Gastrocnemius medialis (tissue), 4 donors: ENCODE results near the gene FGF14. TPM values are rescaled to one million over a fixed set of nuclear protein-coding genes. Genes with fewer than 3 reads are reported as not detected.

Source experiments
- ATAC-seq, 2 donors: fragments of 150-250 bp; one replicate each; pipeline ENCODE4 v1.9.1; 2016
- DNase-seq, 2 donors: peaks; one replicate each; pipeline ENCODE4 v3.0.0-alpha.2; 2019
- H3K27ac ChIP-seq, 4 donors: fragments of 200-600 bp; sonication (generic); 1 replicate in 1 of 4; 2 replicates in 3 of 4; pipeline ENCODE4 v1.5.1; 2016 to 2018; ENCODE audit warnings: mild to moderate bottlenecking in 2 of 4, moderate library complexity in 1 of 4
- H3K27me3 ChIP-seq, 3 donors: fragments of 200-600 bp; sonication (generic) in 2 of 3; 1 replicate in 1 of 3; 2 replicates in 2 of 3; pipeline versions ENCODE4 v1.5.1 to v1.6.0; 2016 to 2019; ENCODE audit warnings: mild to moderate bottlenecking in 1 of 3, moderate library complexity in 1 of 3
- H3K36me3 ChIP-seq, 2 donors: fragments of 200-600 bp; sonication (generic) in 1 of 2; one replicate each; pipeline ENCODE4 v1.5.1; 2017 to 2018
- H3K4me1 ChIP-seq, 2 donors: fragments of 200-600 bp; sonication (generic) in 1 of 2; one replicate each; pipeline ENCODE4 v1.5.1; 2016 to 2017; ENCODE audit warnings: mild to moderate bottlenecking in 2 of 2
- H3K4me3 ChIP-seq, 4 donors: fragments of 200-600 bp; sonication (generic) in 3 of 4; 1 replicate in 1 of 4; 2 replicates in 3 of 4; pipeline ENCODE4 v1.5.1; 2016 to 2019; ENCODE audit warnings: mild to moderate bottlenecking in 2 of 4
- H3K9me3 ChIP-seq, 3 donors: fragments of 200-600 bp; sonication (generic) in 2 of 3; 1 replicate in 1 of 3; 2 replicates in 2 of 3; pipeline ENCODE4 v1.5.1; 2016 to 2019
- CTCF ChIP-seq, 5 experiments: fragments of 450-650 bp in 3 of 5; fragments of 200-600 bp in 2 of 5; sonication (generic) in 2 of 5; IDR thresholded peaks in 4 of 5; conservative IDR thresholded peaks in 1 of 5; 1 replicate in 4 of 5; 2 replicates in 1 of 5; pipeline ENCODE4 v1.5.1; 2016 to 2019; ENCODE audit warnings: antibody characterized with exemption in 5 of 5, mild to moderate bottlenecking in 3 of 5, moderate library complexity in 3 of 5
- POLR2A ChIP-seq, 2 donors: fragments of 450-650 bp; IDR thresholded peaks; one replicate each; pipeline ENCODE4 v1.6.1; 2017; ENCODE audit warnings: antibody characterized with exemption in 2 of 2, mild to moderate bottlenecking in 2 of 2, moderate library complexity in 2 of 2
- in situ Hi-C, 4 donors: fragments of 200-750 bp; cut with MboI; loops; one replicate each; pipeline versions ENCODE4 v1.15.0 to v1.8.0; 2017; ENCODE audit warnings: low sequenced_read_pairs in 4 of 4
- intact Hi-C: fragments of 100-400 bp; cut with DNase I; formaldehyde crosslinking; loops from one replicate; pipeline ENCODE4 v1.15.1; 2023; ENCODE audit warnings: low total_unique reads
- total RNA-seq, 4 donors: library from RNA; depleted of rRNA; stranded (reverse); fragments of >200 nt; gene quantifications; one replicate each; pipeline versions ENCODE4 v1.1.0 to v1.2.3, GENCODE V29; 2016

The FGF14 gene
- total RNA-seq, 4 donors from 2014 or later: 0.02 TPM; not detected in 3

GRCh38 chr13:101706651-101707050 is 695.2 kb downstream of the FGF14 start:
- DNase-seq: peak in 1 of 2 donors; percentile 23
- ATAC-seq: peak in 1 of 2 donors; percentile 41

GRCh38 chr13:101703838-101704237 is 698.0 kb downstream of the FGF14 start:
- Histone ChIP-seq H3K36me3 (no peaks in the 10 kb centered on the region), H3K27ac (no peak overlapping the region), H3K4me1 (no peaks in the 10 kb centered on the region), H3K27me3 (no peaks in the 10 kb centered on the region), H3K9me3 (no peaks in the 10 kb centered on the region), H3K4me3 (no peak overlapping the region)
- ATAC-seq: no peak
- DNase-seq: no peak
- in situ Hi-C loops (no loop called here), intact Hi-C loops (no loop called here)
- no peak for TF ChIP-seq CTCF (IDR thresholded peaks at IDR 0.05 in 4 of 5, conservative IDR thresholded peaks at IDR 0.05 in 1 of 5)
- TF ChIP-seq POLR2A (IDR thresholded peaks at IDR 0.05): no peak

More at GRCh38 chr13:101706651-101707050, 695.2 kb downstream of the FGF14 start:
- no peak overlapping the region for H3K4me3 ChIP-seq
- H3K27ac ChIP-seq: no peak overlapping the region
- intact Hi-C loops: no loop called here
- no peaks in the 10 kb centered on the region for H3K36me3 ChIP-seq
- no peaks in the 10 kb centered on the region for H3K9me3 ChIP-seq
- in situ Hi-C loops: no loop called here
- H3K4me1 ChIP-seq: no peaks in the 10 kb centered on the region
- TF ChIP-seq POLR2A (IDR thresholded peaks at IDR 0.05) (no peak), CTCF (IDR thresholded peaks at IDR 0.05 in 4 of 5, conservative IDR thresholded peaks at IDR 0.05 in 1 of 5) (no peak)
- H3K27me3 ChIP-seq: no peaks in the 10 kb centered on the region

GRCh38 chr13:101703081-101703480 is 698.8 kb downstream of the FGF14 start:
- in situ Hi-C loops: no loop called here
- H3K4me1 ChIP-seq: no peaks in the 10 kb centered on the region
- no peaks in the 10 kb centered on the region for H3K9me3 ChIP-seq
- no peaks in the 10 kb centered on the region for H3K27me3 ChIP-seq
- DNase-seq (no peak), ATAC-seq (no peak)
- H3K27ac ChIP-seq: no peak overlapping the region
- H3K4me3 ChIP-seq: no peak overlapping the region
- no peaks in the 10 kb centered on the region for H3K36me3 ChIP-seq
- intact Hi-C loops: no loop called here
- TF ChIP-seq CTCF (IDR thresholded peaks at IDR 0.05 in 4 of 5, conservative IDR thresholded peaks at IDR 0.05 in 1 of 5): no peak
- TF ChIP-seq POLR2A (IDR thresholded peaks at IDR 0.05): no peak

- no peaks in the 10 kb centered on the region for H3K27me3 ChIP-seq
- H3K4me3 ChIP-seq: no peak overlapping the region
- peak overlapping the region in 3 of 4 donors; percentile 47 to 63 (median 56) for H3K27ac ChIP-seq
- H3K4me1 ChIP-seq: no peaks in the 10 kb centered on the region
- in situ Hi-C loops (no loop called here), intact Hi-C loops (no loop called here)
- ATAC-seq: peak; percentile 72 to 75
- TF ChIP-seq POLR2A (IDR thresholded peaks at IDR 0.05) (no peak), CTCF (IDR thresholded peaks at IDR 0.05 in 4 of 5, conservative IDR thresholded peaks at IDR 0.05 in 1 of 5) (no peak)
- DNase-seq: peak in 1 of 2 donors; percentile 24
- no peaks in the 10 kb centered on the region for H3K9me3 ChIP-seq
- H3K36me3 ChIP-seq: no peaks in the 10 kb centered on the region
Measured at GRCh38 chr13:101700598-101700997, 701.2 kb downstream of the FGF14 start.

- no peak for DNase-seq
- H3K4me3 ChIP-seq: no peak overlapping the region
- H3K4me1 ChIP-seq: no peaks in the 10 kb centered on the region
- in situ Hi-C loops: no loop called here
- H3K9me3 ChIP-seq: no peaks in the 10 kb centered on the region
- intact Hi-C loops: loop anchor here (10.0 kb wide), 1 partner anchor 174 kb away; no protein-coding TSS in a partner anchor
- no peak for ATAC-seq
- H3K36me3 ChIP-seq: no peaks in the 10 kb centered on the region
- no peaks in the 10 kb centered on the region for H3K27me3 ChIP-seq
- TF ChIP-seq POLR2A (IDR thresholded peaks at IDR 0.05): no peak
- no peak for TF ChIP-seq CTCF (IDR thresholded peaks at IDR 0.05 in 4 of 5, conservative IDR thresholded peaks at IDR 0.05 in 1 of 5)
- H3K27ac ChIP-seq: peak overlapping the region; percentile 6 to 47 (median 28)
Measured at GRCh38 chr13:101698400-101698799, 703.4 kb downstream of the FGF14 start.
